Liver (tissue), 9 donors: ENCODE measurements around the gene FBP2. TPM values are rescaled to one million over a fixed set of nuclear protein-coding genes. Genes with fewer than 3 reads are reported as not detected.

Experiments
- DNase-seq: peaks from one replicate; pipeline ENCODE4 v3.0.0-alpha.2; 2017; ENCODE audit warnings: low spot score
- H3K27ac ChIP-seq, 2 donors: one replicate each; pipeline ENCODE4 v1.7.0; 2013; ENCODE audit warnings: inconsistent platforms in 2 of 2, low read length in 2 of 2, control low read depth in 1 of 2, low read depth in 1 of 2, mild to moderate bottlenecking in 1 of 2
- H3K27me3 ChIP-seq, 4 donors: one replicate each; pipeline versions ENCODE4 v1.6.1 to v1.7.0; 2013; ENCODE audit warnings: low read length in 3 of 4, inconsistent platforms in 1 of 4, mild to moderate bottlenecking in 1 of 4, moderate library complexity in 1 of 4; ENCODE audit not compliant: control insufficient read depth in 4 of 4, insufficient read depth in 4 of 4
- H3K36me3 ChIP-seq, 4 donors: one replicate each; pipeline versions ENCODE4 v1.6.1 to v1.7.0; 2013; ENCODE audit warnings: low read length in 3 of 4, mild to moderate bottlenecking in 3 of 4, low read depth in 1 of 4, moderate library complexity in 1 of 4; ENCODE audit not compliant: control insufficient read depth in 4 of 4, insufficient read depth in 3 of 4
- H3K4me1 ChIP-seq, 4 donors: one replicate each; pipeline versions ENCODE4 v1.6.1 to v1.7.0; 2013; ENCODE audit warnings: low read length in 3 of 4, mild to moderate bottlenecking in 3 of 4, moderate library complexity in 1 of 4; ENCODE audit not compliant: control insufficient read depth in 4 of 4, insufficient read depth in 4 of 4
- H3K4me3 ChIP-seq, 3 donors: one replicate each; pipeline versions ENCODE4 v1.6.1 to v1.7.0; 2013; ENCODE audit warnings: low read length in 3 of 3, control low read depth in 1 of 3, low read depth in 1 of 3, mild to moderate bottlenecking in 1 of 3
- H3K9ac ChIP-seq, 2 donors: one replicate each; pipeline ENCODE4 v1.7.0; 2013; ENCODE audit warnings: low read length in 2 of 2, mild to moderate bottlenecking in 2 of 2, moderate library complexity in 2 of 2, control low read depth in 1 of 2, low read depth in 1 of 2
- H3K9me3 ChIP-seq, 4 donors: one replicate each; pipeline versions ENCODE4 v1.6.1 to v1.7.0; 2013; ENCODE audit warnings: low read length in 3 of 4; ENCODE audit not compliant: control insufficient read depth in 4 of 4
- EGR1 ChIP-seq, 2 donors: IDR thresholded peaks; 2 replicates each; pipeline ENCODE4 v1.6.1; 2016 to 2018; ENCODE audit warnings: antibody characterized with exemption in 2 of 2, low read depth in 2 of 2
- FOXA2 ChIP-seq: IDR thresholded peaks from 2 replicates; pipeline ENCODE4 v1.6.1; 2016; ENCODE audit warnings: antibody characterized with exemption
- GABPA ChIP-seq, 2 donors: IDR thresholded peaks in 1 of 2; conservative IDR thresholded peaks in 1 of 2; 2 replicates each; pipeline ENCODE4 v1.6.1; 2016; ENCODE audit warnings: antibody characterized with exemption in 2 of 2, mild to moderate bottlenecking in 1 of 2, moderate library complexity in 1 of 2
- HNF4A ChIP-seq, 2 donors: conservative IDR thresholded peaks; 2 replicates each; pipeline ENCODE4 v1.6.1; 2016; ENCODE audit warnings: antibody characterized with exemption in 2 of 2, mild to moderate bottlenecking in 2 of 2
- HNF4G ChIP-seq: IDR thresholded peaks from 2 replicates; pipeline ENCODE4 v1.6.1; 2016; ENCODE audit warnings: antibody characterized with exemption
- JUND ChIP-seq, 2 donors: IDR thresholded peaks; 2 replicates each; pipeline ENCODE4 v1.6.1; 2016; ENCODE audit warnings: antibody characterized with exemption in 2 of 2
- NR2F2 ChIP-seq: IDR thresholded peaks from 2 replicates; pipeline ENCODE4 v1.6.1; 2016; ENCODE audit warnings: antibody characterized with exemption
- RAD21 ChIP-seq, 2 donors: IDR thresholded peaks; 2 replicates each; pipeline ENCODE4 v1.6.1; 2016; ENCODE audit warnings: antibody characterized with exemption in 2 of 2, mild to moderate bottlenecking in 2 of 2
- RXRA ChIP-seq, 2 donors: IDR thresholded peaks; 2 replicates each; pipeline ENCODE4 v1.6.1; 2017 to 2018; ENCODE audit warnings: antibody characterized with exemption in 2 of 2, mild to moderate bottlenecking in 1 of 2
- SP1 ChIP-seq: IDR thresholded peaks from 2 replicates; pipeline ENCODE4 v1.6.1; 2018; ENCODE audit warnings: antibody characterized with exemption, mild to moderate bottlenecking
- TAF1 ChIP-seq: conservative IDR thresholded peaks from 2 replicates; pipeline ENCODE4 v1.6.1; 2016; ENCODE audit warnings: antibody characterized with exemption, mild to moderate bottlenecking
- YY1 ChIP-seq: IDR thresholded peaks from 2 replicates; pipeline ENCODE4 v1.6.1; 2016; ENCODE audit warnings: antibody characterized with exemption, mild to moderate bottlenecking
- WGBS: extraction: QIAGEN DNeasy Blood & Tissue Kit; methylation state at CpG from one replicate; pipeline ENCODE4 v1.1.7; 2013; 5-methylcytosine and 5-hydroxymethylcytosine counted together
- polyA plus RNA-seq, 2 donors: library from polyadenylated mRNA; stranded (reverse) in 1 of 2; unstranded in 1 of 2; fragments of 200-250 nt in 1 of 2; fragments of >200 nt in 1 of 2; fragmentation: Nextera tagmentation in 1 of 2; extraction: Ambion mirVana in 1 of 2; gene quantifications; one replicate each; pipeline versions ENCODE4 v1.2.1 to v1.2.3, GENCODE V29; 2013 to 2015
- total RNA-seq, 2 donors: library from RNA; depleted of rRNA; stranded (reverse); fragments of >200 nt; gene quantifications; one replicate each; pipeline ENCODE4 v1.2.3, GENCODE V29; 2014
- TF ChIP-seq, protein P1 (sequence below): IDR thresholded peaks from 2 replicates; pipeline ENCODE4 v1.6.1; 2016; ENCODE audit warnings: antibody characterized with exemption
- TF ChIP-seq, protein P2 (sequence below): fragments of 150-350 bp; IDR thresholded peaks from 2 replicates; pipeline ENCODE4 v1.5.1; 2017; ENCODE audit warnings: improper control_type of control experiment, low read depth, low read length; ENCODE audit not compliant: missing input control
- TF ChIP-seq, protein P3 (sequence below): IDR thresholded peaks from 2 replicates; pipeline ENCODE4 v1.6.1; 2016; ENCODE audit warnings: antibody characterized with exemption
- TF ChIP-seq, protein P4 (sequence below): IDR thresholded peaks from 2 replicates; pipeline ENCODE4 v1.6.1; 2016; ENCODE audit warnings: antibody characterized with exemption, mild to moderate bottlenecking
- TF ChIP-seq, protein P5 (sequence below): IDR thresholded peaks from 2 replicates; pipeline ENCODE4 v1.6.1; 2016; ENCODE audit warnings: antibody characterized with exemption
- donor health status: healthy.
- donor health status: healthy.
- donor health status: healthy.
- donor health status: healthy.
- donor health status: healthy.

FBP2 gene
- total and polyA plus RNA-seq, 4 donors: not detected

DNA sequence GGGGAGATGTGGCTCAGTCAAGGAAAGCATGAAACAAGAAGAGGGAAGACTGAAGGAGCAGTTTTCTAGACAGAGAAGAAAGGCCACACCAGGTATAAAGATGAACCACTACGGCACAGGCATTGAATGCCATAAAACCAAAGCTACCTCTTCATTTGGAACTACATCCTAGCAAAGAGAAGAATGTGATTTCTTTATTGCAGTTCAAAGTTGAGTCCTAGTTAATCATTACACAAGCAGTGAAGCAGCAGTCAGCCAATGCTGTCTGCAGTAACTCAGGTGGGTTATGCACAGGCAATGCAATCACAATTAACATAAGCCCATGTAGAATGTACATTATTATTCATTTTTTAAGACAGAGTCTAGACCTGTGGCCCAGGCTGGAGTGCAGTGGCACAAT, 60.5 kb downstream of the FBP2 start:
- Histone ChIP-seq H3K27ac (no peak overlapping the region), H3K36me3 (no peaks in the 10 kb centered on the region), H3K9ac (no peak overlapping the region), H3K4me1 (peaks cover 4 to 13% (median 12%) of the 10 kb centered on the region in 4 donors), H3K9me3 (no peaks in the 10 kb centered on the region), H3K27me3 (no peaks in the 10 kb centered on the region), H3K4me3 (no peak overlapping the region)
- 31% methylated on average over 1 of the region's 1 CpG for WGBS
- peak in 1 of 2 donors; percentile 12 for TF ChIP-seq RXRA (IDR thresholded peaks at IDR 0.05)
- TF ChIP-seq JUND (IDR thresholded peaks at IDR 0.05): no peak
- TF ChIP-seq YY1: no peak
- TF ChIP-seq, protein P1, sequence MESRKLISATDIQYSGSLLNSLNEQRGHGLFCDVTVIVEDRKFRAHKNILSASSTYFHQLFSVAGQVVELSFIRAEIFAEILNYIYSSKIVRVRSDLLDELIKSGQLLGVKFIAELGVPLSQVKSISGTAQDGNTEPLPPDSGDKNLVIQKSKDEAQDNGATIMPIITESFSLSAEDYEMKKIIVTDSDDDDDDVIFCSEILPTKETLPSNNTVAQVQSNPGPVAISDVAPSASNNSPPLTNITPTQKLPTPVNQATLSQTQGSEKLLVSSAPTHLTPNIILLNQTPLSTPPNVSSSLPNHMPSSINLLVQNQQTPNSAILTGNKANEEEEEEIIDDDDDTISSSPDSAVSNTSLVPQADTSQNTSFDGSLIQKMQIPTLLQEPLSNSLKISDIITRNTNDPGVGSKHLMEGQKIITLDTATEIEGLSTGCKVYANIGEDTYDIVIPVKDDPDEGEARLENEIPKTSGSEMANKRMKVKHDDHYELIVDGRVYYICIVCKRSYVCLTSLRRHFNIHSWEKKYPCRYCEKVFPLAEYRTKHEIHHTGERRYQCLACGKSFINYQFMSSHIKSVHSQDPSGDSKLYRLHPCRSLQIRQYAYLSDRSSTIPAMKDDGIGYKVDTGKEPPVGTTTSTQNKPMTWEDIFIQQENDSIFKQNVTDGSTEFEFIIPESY: no peak
- no peak for TF ChIP-seq EGR1 (IDR thresholded peaks at IDR 0.05; ENCODE audit: low read depth in 2 of 2)
- TF ChIP-seq HNF4G: no peak
- no peak for TF ChIP-seq FOXA2
- TF ChIP-seq NR2F2: no peak
- TF ChIP-seq SP1: peak; percentile 57
- TF ChIP-seq, protein P2, sequence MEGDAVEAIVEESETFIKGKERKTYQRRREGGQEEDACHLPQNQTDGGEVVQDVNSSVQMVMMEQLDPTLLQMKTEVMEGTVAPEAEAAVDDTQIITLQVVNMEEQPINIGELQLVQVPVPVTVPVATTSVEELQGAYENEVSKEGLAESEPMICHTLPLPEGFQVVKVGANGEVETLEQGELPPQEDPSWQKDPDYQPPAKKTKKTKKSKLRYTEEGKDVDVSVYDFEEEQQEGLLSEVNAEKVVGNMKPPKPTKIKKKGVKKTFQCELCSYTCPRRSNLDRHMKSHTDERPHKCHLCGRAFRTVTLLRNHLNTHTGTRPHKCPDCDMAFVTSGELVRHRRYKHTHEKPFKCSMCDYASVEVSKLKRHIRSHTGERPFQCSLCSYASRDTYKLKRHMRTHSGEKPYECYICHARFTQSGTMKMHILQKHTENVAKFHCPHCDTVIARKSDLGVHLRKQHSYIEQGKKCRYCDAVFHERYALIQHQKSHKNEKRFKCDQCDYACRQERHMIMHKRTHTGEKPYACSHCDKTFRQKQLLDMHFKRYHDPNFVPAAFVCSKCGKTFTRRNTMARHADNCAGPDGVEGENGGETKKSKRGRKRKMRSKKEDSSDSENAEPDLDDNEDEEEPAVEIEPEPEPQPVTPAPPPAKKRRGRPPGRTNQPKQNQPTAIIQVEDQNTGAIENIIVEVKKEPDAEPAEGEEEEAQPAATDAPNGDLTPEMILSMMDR: no peak
- TF ChIP-seq, protein P3, sequence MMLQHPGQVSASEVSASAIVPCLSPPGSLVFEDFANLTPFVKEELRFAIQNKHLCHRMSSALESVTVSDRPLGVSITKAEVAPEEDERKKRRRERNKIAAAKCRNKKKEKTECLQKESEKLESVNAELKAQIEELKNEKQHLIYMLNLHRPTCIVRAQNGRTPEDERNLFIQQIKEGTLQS: no peak
- TF ChIP-seq RAD21 (IDR thresholded peaks at IDR 0.05): no peak
- peak; percentile 22 to 42 for TF ChIP-seq HNF4A (conservative IDR thresholded peaks at IDR 0.05)
- TF ChIP-seq TAF1: no peak
- no peak for TF ChIP-seq GABPA (IDR thresholded peaks at IDR 0.05 in 1 of 2, conservative IDR thresholded peaks at IDR 0.05 in 1 of 2)
- DNase-seq: no peak

DNA sequence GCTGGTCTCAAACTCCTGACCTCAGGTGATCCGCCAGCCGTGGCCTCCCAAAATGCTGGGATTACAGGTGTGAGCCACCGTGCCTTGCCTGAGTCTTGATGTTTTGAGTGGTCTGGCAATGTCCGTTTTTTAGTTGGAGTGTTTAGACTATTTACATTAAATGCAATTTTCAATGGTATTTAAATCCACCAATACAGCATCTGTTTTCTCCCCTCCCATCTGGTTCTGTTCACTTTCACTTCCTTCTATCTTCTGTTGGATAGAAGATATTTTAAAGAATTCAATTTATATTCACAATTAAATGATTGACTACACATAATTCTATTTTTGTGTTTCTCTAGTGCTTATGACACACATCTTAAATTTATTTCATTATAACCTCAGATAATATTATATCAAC, 64.7 kb downstream of the FBP2 start:
- TF ChIP-seq SP1 (no peak), RXRA (IDR thresholded peaks at IDR 0.05) (no peak)
- Histone ChIP-seq H3K4me1 (peaks cover 0 to 11% (median 10%) of the 10 kb centered on the region in 4 donors), H3K27me3 (no peaks in the 10 kb centered on the region), H3K9me3 (no peaks in the 10 kb centered on the region), H3K36me3 (no peaks in the 10 kb centered on the region), H3K9ac (no peak overlapping the region), H3K4me3 (no peak overlapping the region), H3K27ac (no peak overlapping the region)
- DNase-seq: no peak
- WGBS: 95% methylated on average over 4 of the region's 4 CpGs

DNA sequence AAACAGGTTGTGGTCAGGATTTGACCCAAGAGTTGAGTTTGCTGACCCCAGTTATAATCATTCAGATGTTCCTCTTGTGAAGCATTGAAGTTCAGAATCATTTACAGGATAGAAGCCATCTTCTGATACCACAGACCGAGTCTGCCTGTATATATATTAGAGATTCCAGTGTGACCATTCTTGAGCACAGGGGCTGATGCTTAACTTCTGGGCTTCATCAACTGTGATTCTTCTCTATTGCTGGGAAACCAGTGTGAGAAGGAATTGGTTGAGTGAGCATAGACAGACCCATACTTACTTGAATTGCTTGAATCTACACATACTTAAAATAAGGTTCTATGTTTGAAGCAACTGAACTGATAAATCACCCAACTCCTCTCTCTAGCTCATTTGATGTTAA, 66.7 kb downstream of the FBP2 start:
- DNase-seq: no peak
- 88% methylated on average over 1 of the region's 1 CpG for WGBS
- no peaks in the 10 kb centered on the region for H3K36me3 ChIP-seq

More for the DNA sequence above, 66.7 kb downstream of the FBP2 start:
- no peaks in the 10 kb centered on the region for H3K9me3 ChIP-seq
- no peaks in the 10 kb centered on the region for H3K4me1 ChIP-seq
- H3K27ac ChIP-seq: no peak overlapping the region
- TF ChIP-seq HNF4G (no peak), GABPA (IDR thresholded peaks at IDR 0.05 in 1 of 2, conservative IDR thresholded peaks at IDR 0.05 in 1 of 2) (no peak), HNF4A (conservative IDR thresholded peaks at IDR 0.05) (no peak), FOXA2 (no peak), RXRA (IDR thresholded peaks at IDR 0.05) (no peak), JUND (IDR thresholded peaks at IDR 0.05) (no peak), RAD21 (IDR thresholded peaks at IDR 0.05) (no peak), EGR1 (IDR thresholded peaks at IDR 0.05; ENCODE audit: low read depth in 2 of 2) (no peak), YY1 (no peak), SP1 (no peak)
- TF ChIP-seq, protein P4, sequence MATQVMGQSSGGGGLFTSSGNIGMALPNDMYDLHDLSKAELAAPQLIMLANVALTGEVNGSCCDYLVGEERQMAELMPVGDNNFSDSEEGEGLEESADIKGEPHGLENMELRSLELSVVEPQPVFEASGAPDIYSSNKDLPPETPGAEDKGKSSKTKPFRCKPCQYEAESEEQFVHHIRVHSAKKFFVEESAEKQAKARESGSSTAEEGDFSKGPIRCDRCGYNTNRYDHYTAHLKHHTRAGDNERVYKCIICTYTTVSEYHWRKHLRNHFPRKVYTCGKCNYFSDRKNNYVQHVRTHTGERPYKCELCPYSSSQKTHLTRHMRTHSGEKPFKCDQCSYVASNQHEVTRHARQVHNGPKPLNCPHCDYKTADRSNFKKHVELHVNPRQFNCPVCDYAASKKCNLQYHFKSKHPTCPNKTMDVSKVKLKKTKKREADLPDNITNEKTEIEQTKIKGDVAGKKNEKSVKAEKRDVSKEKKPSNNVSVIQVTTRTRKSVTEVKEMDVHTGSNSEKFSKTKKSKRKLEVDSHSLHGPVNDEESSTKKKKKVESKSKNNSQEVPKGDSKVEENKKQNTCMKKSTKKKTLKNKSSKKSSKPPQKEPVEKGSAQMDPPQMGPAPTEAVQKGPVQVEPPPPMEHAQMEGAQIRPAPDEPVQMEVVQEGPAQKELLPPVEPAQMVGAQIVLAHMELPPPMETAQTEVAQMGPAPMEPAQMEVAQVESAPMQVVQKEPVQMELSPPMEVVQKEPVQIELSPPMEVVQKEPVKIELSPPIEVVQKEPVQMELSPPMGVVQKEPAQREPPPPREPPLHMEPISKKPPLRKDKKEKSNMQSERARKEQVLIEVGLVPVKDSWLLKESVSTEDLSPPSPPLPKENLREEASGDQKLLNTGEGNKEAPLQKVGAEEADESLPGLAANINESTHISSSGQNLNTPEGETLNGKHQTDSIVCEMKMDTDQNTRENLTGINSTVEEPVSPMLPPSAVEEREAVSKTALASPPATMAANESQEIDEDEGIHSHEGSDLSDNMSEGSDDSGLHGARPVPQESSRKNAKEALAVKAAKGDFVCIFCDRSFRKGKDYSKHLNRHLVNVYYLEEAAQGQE: no peak
- TF ChIP-seq, protein P3: no peak
- TF ChIP-seq, protein P5, sequence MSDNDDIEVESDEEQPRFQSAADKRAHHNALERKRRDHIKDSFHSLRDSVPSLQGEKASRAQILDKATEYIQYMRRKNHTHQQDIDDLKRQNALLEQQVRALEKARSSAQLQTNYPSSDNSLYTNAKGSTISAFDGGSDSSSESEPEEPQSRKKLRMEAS: no peak
- TF ChIP-seq, protein P1: no peak
- H3K4me3 ChIP-seq: no peak overlapping the region
- H3K9ac ChIP-seq: no peak overlapping the region
- no peaks in the 10 kb centered on the region for H3K27me3 ChIP-seq
